Activated T-cell treated with anti-CD3 and anti-CD28 coated beads, Interleukin-2, amount 50 U/mL, for 24 hours (primary cell): ENCODE results near the gene SNPH.
A peak's percentile ranks its signal among the peaks of the same experiment; 100 is the strongest.

Experiments used
- DNase-seq: peaks from one replicate; pipeline ENCODE4 v3.0.0-alpha.2; 2020
- H3K27ac Mint-ChIP-seq: 2 replicates; pipeline ENCODE4 v1.8.0; 2020; ENCODE audit warnings: mild to moderate bottlenecking, mixed read lengths
- H3K27me3 Mint-ChIP-seq: 2 replicates; pipeline ENCODE4 v1.8.0; 2020; ENCODE audit warnings: mixed read lengths
- H3K36me3 Mint-ChIP-seq: 2 replicates; pipeline ENCODE4 v1.8.0; 2020; ENCODE audit warnings: low read depth, mixed read lengths
- H3K4me1 Mint-ChIP-seq: 2 replicates; pipeline ENCODE4 v1.8.0; 2020; ENCODE audit warnings: low read depth, mixed read lengths
- H3K4me3 Mint-ChIP-seq: 2 replicates; pipeline ENCODE4 v1.8.0; 2020; ENCODE audit warnings: mild to moderate bottlenecking, moderate library complexity, mixed read lengths
- H3K9me3 Mint-ChIP-seq: 2 replicates; pipeline ENCODE4 v1.8.0; 2020; ENCODE audit warnings: mixed read lengths

Gene SNPH

GRCh38 chr20:1273366-1273765 is 7.3 kb downstream of the SNPH start:
- no peaks in the 10 kb centered on the region for H3K36me3 Mint-ChIP-seq
- no peak overlapping the region for H3K27ac Mint-ChIP-seq
- DNase-seq: no peak
- peaks cover 28% of the 10 kb centered on the region for H3K4me1 Mint-ChIP-seq
- H3K4me3 Mint-ChIP-seq: no peak overlapping the region
- H3K27me3 Mint-ChIP-seq: no peaks in the 10 kb centered on the region
- H3K9me3 Mint-ChIP-seq: no peaks in the 10 kb centered on the region

- Mint-ChIP-seq H3K36me3 (no peaks in the 10 kb centered on the region), H3K27ac (no peak overlapping the region), H3K9me3 (no peaks in the 10 kb centered on the region), H3K4me1 (peaks cover 23% of the 10 kb centered on the region), H3K27me3 (no peaks in the 10 kb centered on the region), H3K4me3 (no peak overlapping the region)
- DNase-seq: peak; percentile 14
Measured at GRCh38 chr20:1274485-1275311, 8.6 kb downstream of the SNPH start.

- Mint-ChIP-seq H3K9me3 (no peaks in the 10 kb centered on the region), H3K36me3 (no peaks in the 10 kb centered on the region), H3K27me3 (no peaks in the 10 kb centered on the region), H3K4me1 (peaks cover 26% of the 10 kb centered on the region), H3K4me3 (no peak overlapping the region), H3K27ac (no peak overlapping the region)
- peak; percentile 16 for DNase-seq
Measured at GRCh38 chr20:1275919-1276318, 9.8 kb downstream of the SNPH start.

- H3K27ac Mint-ChIP-seq: no peak overlapping the region
- DNase-seq: no peak
- no peaks in the 10 kb centered on the region for H3K27me3 Mint-ChIP-seq
- no peaks in the 10 kb centered on the region for H3K9me3 Mint-ChIP-seq
- no peak overlapping the region for H3K4me3 Mint-ChIP-seq
- H3K36me3 Mint-ChIP-seq: no peaks in the 10 kb centered on the region
- peaks cover 23% of the 10 kb centered on the region for H3K4me1 Mint-ChIP-seq
Measured at GRCh38 chr20:1277529-1278322, 11.6 kb downstream of the SNPH start.

GRCh38 chr20:1278993-1279392 is 12.9 kb downstream of the SNPH start:
- no peaks in the 10 kb centered on the region for H3K27me3 Mint-ChIP-seq
- DNase-seq: no peak
- no peak overlapping the region for H3K4me3 Mint-ChIP-seq
- H3K27ac Mint-ChIP-seq: no peak overlapping the region
- H3K9me3 Mint-ChIP-seq: no peaks in the 10 kb centered on the region
- no peaks in the 10 kb centered on the region for H3K36me3 Mint-ChIP-seq
- H3K4me1 Mint-ChIP-seq: peaks cover 29% of the 10 kb centered on the region

GRCh38 chr20:1280195-1281102 is 14.4 kb downstream of the SNPH start:
- no peaks in the 10 kb centered on the region for H3K27me3 Mint-ChIP-seq
- H3K27ac Mint-ChIP-seq: no peak overlapping the region
- H3K9me3 Mint-ChIP-seq: no peaks in the 10 kb centered on the region
- peak; percentile 11 for DNase-seq
- H3K36me3 Mint-ChIP-seq: no peaks in the 10 kb centered on the region
- no peak overlapping the region for H3K4me3 Mint-ChIP-seq
- H3K4me1 Mint-ChIP-seq: peaks cover 44% of the 10 kb centered on the region

GRCh38 chr20:1281279-1282057 is 15.4 kb downstream of the SNPH start:
- Mint-ChIP-seq H3K27ac (peak overlapping the region; percentile 19), H3K36me3 (no peaks in the 10 kb centered on the region), H3K9me3 (no peaks in the 10 kb centered on the region), H3K27me3 (no peaks in the 10 kb centered on the region), H3K4me3 (no peak overlapping the region), H3K4me1 (peaks cover 47% of the 10 kb centered on the region)
- DNase-seq: peak; percentile 23

GRCh38 chr20:1282966-1283365 is 16.9 kb downstream of the SNPH start:
- Mint-ChIP-seq H3K4me1 (peaks cover 61% of the 10 kb centered on the region), H3K27ac (no peak overlapping the region), H3K36me3 (no peaks in the 10 kb centered on the region), H3K9me3 (no peaks in the 10 kb centered on the region), H3K4me3 (no peak overlapping the region), H3K27me3 (no peaks in the 10 kb centered on the region)
- DNase-seq: peak; percentile 25

GRCh38 chr20:1283522-1284510 is 17.7 kb downstream of the SNPH start:
- H3K9me3 Mint-ChIP-seq: no peaks in the 10 kb centered on the region
- no peaks in the 10 kb centered on the region for H3K27me3 Mint-ChIP-seq
- H3K4me3 Mint-ChIP-seq: no peak overlapping the region
- H3K27ac Mint-ChIP-seq: no peak overlapping the region
- H3K36me3 Mint-ChIP-seq: peaks cover 2% of the 10 kb centered on the region
- peaks cover 65% of the 10 kb centered on the region for H3K4me1 Mint-ChIP-seq
- DNase-seq: peak; percentile 20

- no peak for DNase-seq
- Mint-ChIP-seq H3K4me1 (peaks cover 63% of the 10 kb centered on the region), H3K4me3 (peak overlapping the region; percentile 57), H3K36me3 (peaks cover 2% of the 10 kb centered on the region), H3K27ac (peak overlapping the region; percentile 88), H3K27me3 (no peaks in the 10 kb centered on the region), H3K9me3 (no peaks in the 10 kb centered on the region)
Measured at GRCh38 chr20:1286267-1287024, 20.4 kb downstream of the SNPH start.

GRCh38 chr20:1287306-1287705 is 21.2 kb downstream of the SNPH start:
- Mint-ChIP-seq H3K36me3 (peaks cover 2% of the 10 kb centered on the region), H3K27me3 (no peaks in the 10 kb centered on the region), H3K4me1 (peaks cover 68% of the 10 kb centered on the region), H3K27ac (peak overlapping the region; percentile 88), H3K9me3 (no peaks in the 10 kb centered on the region), H3K4me3 (peak overlapping the region; percentile 57)
- DNase-seq: no peak

- Mint-ChIP-seq H3K4me1 (peaks cover 70% of the 10 kb centered on the region), H3K27ac (peak overlapping the region; percentile 23)
Measured at GRCh38 chr20:1287787-1288569, 21.9 kb downstream of the SNPH start.

More at GRCh38 chr20:1287787-1288569, 21.9 kb downstream of the SNPH start:
- no peaks in the 10 kb centered on the region for H3K9me3 Mint-ChIP-seq
- H3K4me3 Mint-ChIP-seq: no peak overlapping the region
- no peak for DNase-seq
- H3K36me3 Mint-ChIP-seq: peaks cover 2% of the 10 kb centered on the region
- no peaks in the 10 kb centered on the region for H3K27me3 Mint-ChIP-seq
